T-helper 1 cell treated with Interleukin-12 subunit alpha and Interleukin-12 subunit beta and Interleukin-4 antibody, amounts not matched to agents 30 μg/mL and 1 μg/mL, for 36 hours (primary cell): ENCODE data around the gene VWC2L.

Experiments
- H3K27ac Mint-ChIP-seq: one replicate; pipeline ENCODE4 v1.8.0; 2021; ENCODE audit warnings: mild to moderate bottlenecking, mixed read lengths
- H3K27me3 Mint-ChIP-seq: one replicate; pipeline ENCODE4 v1.8.0; 2021; ENCODE audit warnings: low read depth, mixed read lengths
- H3K36me3 Mint-ChIP-seq: one replicate; pipeline ENCODE4 v1.8.0; 2021; ENCODE audit warnings: low read depth, mixed read lengths
- H3K4me1 Mint-ChIP-seq: one replicate; pipeline ENCODE4 v1.8.0; 2021; ENCODE audit warnings: low read depth, mixed read lengths
- H3K4me3 Mint-ChIP-seq: one replicate; pipeline ENCODE4 v1.8.0; 2021; ENCODE audit warnings: mild to moderate bottlenecking, moderate library complexity, mixed read lengths
- H3K9me3 Mint-ChIP-seq: one replicate; pipeline ENCODE4 v1.8.0; 2021; ENCODE audit warnings: mixed read lengths

Gene VWC2L

GRCh38 chr2:214489181-214489580 is 78.3 kb downstream of the VWC2L start:
- H3K4me1 Mint-ChIP-seq = no peaks in the 10 kb centered on the region
- H3K9me3 Mint-ChIP-seq = no peaks in the 10 kb centered on the region
- H3K36me3 Mint-ChIP-seq = no peaks in the 10 kb centered on the region
- no peak overlapping the region for H3K27ac Mint-ChIP-seq
- no peak overlapping the region for H3K4me3 Mint-ChIP-seq
- H3K27me3 Mint-ChIP-seq = no peaks in the 10 kb centered on the region

DNA sequence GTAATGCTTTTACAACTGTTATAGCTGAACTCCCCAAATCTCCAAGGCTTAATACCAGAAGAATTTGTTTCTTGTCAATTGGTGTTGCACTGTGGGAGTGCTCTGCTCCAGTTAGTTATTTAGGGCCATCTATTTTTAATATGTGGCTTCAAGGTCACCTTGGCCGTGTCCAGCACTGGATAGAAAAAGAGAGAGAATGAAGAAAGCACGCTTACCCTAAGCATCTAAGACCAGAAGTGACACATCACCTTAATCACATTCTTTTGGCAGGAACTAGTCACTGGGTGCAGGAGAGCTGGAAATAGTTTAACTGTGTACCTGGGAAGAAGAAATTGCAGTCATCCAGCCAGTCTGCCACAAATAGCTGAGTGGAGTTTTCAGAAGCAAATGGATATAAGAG is 78.8 kb downstream of the VWC2L start:
- Mint-ChIP-seq H3K36me3 (no peaks in the 10 kb centered on the region), H3K9me3 (no peaks in the 10 kb centered on the region), H3K4me3 (no peak overlapping the region), H3K27me3 (no peaks in the 10 kb centered on the region), H3K27ac (no peak overlapping the region), H3K4me1 (no peaks in the 10 kb centered on the region)

DNA sequence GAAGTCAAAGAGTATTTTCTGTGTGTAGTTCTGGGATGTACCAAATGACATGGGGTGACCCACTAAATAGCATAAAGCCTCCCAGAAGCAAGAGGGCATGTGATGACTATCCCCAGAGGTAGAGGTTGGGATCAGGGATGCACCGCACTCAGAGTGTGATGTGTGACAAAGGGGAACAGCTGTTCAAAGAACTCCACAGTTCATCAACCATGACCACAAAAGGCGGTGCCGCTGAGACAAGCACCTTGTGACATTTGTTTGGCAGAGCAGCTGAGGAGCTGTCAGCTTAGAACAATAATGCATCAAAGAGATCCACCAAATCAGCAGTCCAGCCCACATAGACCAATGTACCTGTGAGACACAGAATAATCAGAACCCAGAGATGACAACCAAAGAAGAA is 81.3 kb downstream of the VWC2L start:
- no peak overlapping the region for H3K27ac Mint-ChIP-seq
- no peaks in the 10 kb centered on the region for H3K36me3 Mint-ChIP-seq
- no peaks in the 10 kb centered on the region for H3K27me3 Mint-ChIP-seq
- no peaks in the 10 kb centered on the region for H3K9me3 Mint-ChIP-seq
- no peak overlapping the region for H3K4me3 Mint-ChIP-seq
- no peaks in the 10 kb centered on the region for H3K4me1 Mint-ChIP-seq

GRCh38 chr2:214492608-214493007 is 81.8 kb downstream of the VWC2L start:
- no peaks in the 10 kb centered on the region for H3K36me3 Mint-ChIP-seq
- H3K27ac Mint-ChIP-seq = no peak overlapping the region
- H3K9me3 Mint-ChIP-seq = no peaks in the 10 kb centered on the region
- H3K4me3 Mint-ChIP-seq = no peak overlapping the region
- no peaks in the 10 kb centered on the region for H3K4me1 Mint-ChIP-seq
- no peaks in the 10 kb centered on the region for H3K27me3 Mint-ChIP-seq

DNA sequence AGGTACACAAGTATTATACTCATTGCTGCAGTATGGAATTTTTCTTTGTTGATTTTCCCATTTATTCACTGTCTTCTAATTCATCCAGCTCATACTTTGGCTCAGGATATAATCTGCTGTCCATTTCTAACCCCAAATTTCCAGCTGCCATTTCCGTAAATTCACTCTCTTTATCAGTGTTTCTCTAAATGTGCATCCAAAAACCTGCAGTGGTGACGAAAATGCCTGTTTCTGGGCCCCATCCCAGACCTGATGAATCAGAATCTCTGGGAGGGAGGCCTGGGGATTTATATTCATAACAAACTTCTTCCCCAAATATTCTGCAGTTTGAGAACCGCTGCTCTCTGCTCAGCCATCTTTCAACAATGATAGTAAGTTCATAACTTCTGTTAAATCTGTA is 86.6 kb downstream of the VWC2L start:
- Mint-ChIP-seq H3K36me3 (no peaks in the 10 kb centered on the region), H3K27me3 (no peaks in the 10 kb centered on the region), H3K9me3 (no peaks in the 10 kb centered on the region), H3K4me1 (no peaks in the 10 kb centered on the region), H3K27ac (no peak overlapping the region), H3K4me3 (no peak overlapping the region)

DNA sequence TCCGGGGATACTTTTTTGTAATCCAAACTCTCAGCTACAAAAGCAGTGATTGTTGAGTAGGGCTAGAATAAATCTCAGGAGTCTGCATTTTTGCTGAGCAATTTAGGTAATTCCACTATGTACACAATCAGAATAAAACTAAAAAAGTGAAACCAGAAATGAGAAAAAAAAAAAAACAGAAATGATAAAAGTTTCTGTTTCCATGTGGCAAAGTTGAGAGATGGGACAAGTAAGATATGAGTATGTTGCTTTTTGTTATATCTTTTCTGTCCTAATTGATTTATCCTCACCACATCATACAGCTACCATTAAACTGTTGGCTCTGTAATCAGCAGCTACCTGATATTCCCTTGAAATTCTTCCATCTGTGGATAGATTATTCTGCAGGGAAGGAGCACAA is 92.7 kb downstream of the VWC2L start:
- Mint-ChIP-seq H3K36me3 (no peaks in the 10 kb centered on the region), H3K27me3 (no peaks in the 10 kb centered on the region), H3K27ac (no peak overlapping the region), H3K4me1 (no peaks in the 10 kb centered on the region), H3K9me3 (no peaks in the 10 kb centered on the region), H3K4me3 (no peak overlapping the region)

DNA sequence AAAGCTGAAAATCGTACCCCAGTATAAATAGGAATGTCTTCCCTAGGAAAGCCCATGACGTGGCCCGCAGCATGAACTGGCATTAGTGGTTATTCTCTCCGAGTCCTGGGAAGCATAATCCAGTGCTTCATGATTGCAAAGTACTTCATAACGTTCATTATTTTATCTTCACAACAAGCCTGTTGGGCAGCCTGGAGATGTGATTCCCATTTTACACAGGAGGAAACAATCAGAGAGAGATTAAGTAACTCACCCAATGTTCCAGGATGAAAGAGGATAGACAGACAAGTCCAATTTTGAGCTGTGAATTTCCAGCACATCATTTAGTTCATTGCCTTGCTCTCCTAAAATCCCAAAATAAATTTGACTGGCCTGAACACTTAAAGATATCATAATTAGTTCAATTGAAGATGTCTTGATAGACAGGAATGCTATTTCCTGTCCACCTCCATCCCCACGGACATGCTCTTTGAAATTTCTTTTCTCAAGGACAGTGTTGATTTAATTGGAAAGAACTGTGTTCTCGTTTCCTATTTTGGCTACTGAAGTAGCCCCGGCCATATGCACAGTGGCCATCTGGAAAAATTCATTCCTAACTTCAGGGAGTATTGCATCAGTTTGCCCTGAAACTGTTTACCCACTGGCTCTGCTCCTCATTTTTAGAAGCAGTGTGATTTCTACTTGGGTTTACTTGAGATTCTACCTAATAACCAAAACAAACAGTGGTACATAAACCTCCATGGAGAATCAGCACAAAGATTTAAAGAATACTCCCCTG is 93.9 kb downstream of the VWC2L start:
- H3K4me1 Mint-ChIP-seq = no peaks in the 10 kb centered on the region
- H3K27me3 Mint-ChIP-seq = no peaks in the 10 kb centered on the region
- no peaks in the 10 kb centered on the region for H3K36me3 Mint-ChIP-seq
- no peak overlapping the region for H3K4me3 Mint-ChIP-seq
- H3K9me3 Mint-ChIP-seq = no peaks in the 10 kb centered on the region
- H3K27ac Mint-ChIP-seq = no peak overlapping the region

GRCh38 chr2:214507032-214507431 is 96.2 kb downstream of the VWC2L start:
- Mint-ChIP-seq H3K9me3 (no peaks in the 10 kb centered on the region), H3K27me3 (no peaks in the 10 kb centered on the region), H3K4me3 (no peak overlapping the region), H3K27ac (no peak overlapping the region), H3K36me3 (no peaks in the 10 kb centered on the region), H3K4me1 (no peaks in the 10 kb centered on the region)

DNA sequence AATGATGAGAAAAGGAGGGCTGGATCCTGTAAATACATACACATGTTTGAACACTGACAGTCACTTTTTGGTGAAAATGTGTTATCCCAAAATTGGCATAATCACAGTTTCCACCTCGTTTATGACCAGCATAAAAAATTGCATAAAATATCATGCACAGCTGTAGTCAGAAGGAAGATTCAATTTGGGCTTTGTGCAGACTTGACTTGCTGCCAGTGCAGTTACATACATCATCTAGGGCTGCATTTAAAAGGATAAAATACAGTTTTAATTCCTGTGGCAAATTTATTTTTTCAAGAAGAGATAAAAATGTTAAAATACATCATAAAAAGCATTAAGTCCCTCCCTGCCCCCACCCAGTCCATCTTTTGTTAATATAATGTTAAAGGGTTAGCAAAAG is 103.8 kb downstream of the VWC2L start:
- Mint-ChIP-seq H3K9me3 (no peaks in the 10 kb centered on the region), H3K27me3 (no peaks in the 10 kb centered on the region)

GRCh38 chr2:214515111-214515510 is 104.3 kb downstream of the VWC2L start:
- no peaks in the 10 kb centered on the region for H3K4me1 Mint-ChIP-seq
- no peaks in the 10 kb centered on the region for H3K27me3 Mint-ChIP-seq
- no peaks in the 10 kb centered on the region for H3K36me3 Mint-ChIP-seq
- H3K9me3 Mint-ChIP-seq = no peaks in the 10 kb centered on the region
- H3K27ac Mint-ChIP-seq = no peak overlapping the region
- no peak overlapping the region for H3K4me3 Mint-ChIP-seq

More for the DNA sequence above, 103.8 kb downstream of the VWC2L start:
- Mint-ChIP-seq H3K27ac (no peak overlapping the region), H3K4me3 (no peak overlapping the region), H3K36me3 (no peaks in the 10 kb centered on the region), H3K4me1 (no peaks in the 10 kb centered on the region)

GRCh38 chr2:214519258-214519818 is 108.5 kb downstream of the VWC2L start:
- no peaks in the 10 kb centered on the region for H3K9me3 Mint-ChIP-seq
- H3K27me3 Mint-ChIP-seq = no peaks in the 10 kb centered on the region
- no peak overlapping the region for H3K4me3 Mint-ChIP-seq
- H3K4me1 Mint-ChIP-seq = no peaks in the 10 kb centered on the region
- no peak overlapping the region for H3K27ac Mint-ChIP-seq
- H3K36me3 Mint-ChIP-seq = no peaks in the 10 kb centered on the region

GRCh38 chr2:214529021-214529420 is 118.2 kb downstream of the VWC2L start:
- Mint-ChIP-seq H3K4me1 (no peaks in the 10 kb centered on the region), H3K27ac (no peak overlapping the region), H3K27me3 (no peaks in the 10 kb centered on the region), H3K36me3 (no peaks in the 10 kb centered on the region), H3K4me3 (no peak overlapping the region), H3K9me3 (no peaks in the 10 kb centered on the region)

GRCh38 chr2:214529514-214529913 is 118.7 kb downstream of the VWC2L start:
- no peak overlapping the region for H3K27ac Mint-ChIP-seq
- H3K36me3 Mint-ChIP-seq = no peaks in the 10 kb centered on the region
- no peaks in the 10 kb centered on the region for H3K27me3 Mint-ChIP-seq
- no peaks in the 10 kb centered on the region for H3K9me3 Mint-ChIP-seq
- H3K4me1 Mint-ChIP-seq = no peaks in the 10 kb centered on the region
- no peak overlapping the region for H3K4me3 Mint-ChIP-seq

GRCh38 chr2:214533541-214533940 is 122.7 kb downstream of the VWC2L start:
- H3K4me1 Mint-ChIP-seq = no peaks in the 10 kb centered on the region
- H3K4me3 Mint-ChIP-seq = no peak overlapping the region
- no peaks in the 10 kb centered on the region for H3K36me3 Mint-ChIP-seq
- no peaks in the 10 kb centered on the region for H3K9me3 Mint-ChIP-seq
- no peak overlapping the region for H3K27ac Mint-ChIP-seq
- no peaks in the 10 kb centered on the region for H3K27me3 Mint-ChIP-seq

- Mint-ChIP-seq H3K27me3 (no peaks in the 10 kb centered on the region), H3K4me3 (no peak overlapping the region), H3K27ac (no peak overlapping the region), H3K36me3 (no peaks in the 10 kb centered on the region), H3K9me3 (no peaks in the 10 kb centered on the region), H3K4me1 (no peaks in the 10 kb centered on the region)
These were observed 125.8 kb downstream of the VWC2L start for GRCh38 chr2:214536625-214537024.
